ENCODE data around the gene MDC1.
A peak's percentile ranks its signal among the peaks of the same experiment; 100 is the strongest.

MDC1 gene

GRCh38 chr6:30747300-30747687, 30.2 kb upstream of the MDC1 start:
- no peak for DNase-seq (ENCODE audit: low read depth in 2 of 2)

GRCh38 chr6:30744054-30744805, 27.1 kb upstream of the MDC1 start, which contains the start of gene IER3:
Gene IER3, minus strand, starts transcription at chr6:30744547. Its CDS starts 29 bp downstream, at chr6:30744518.
- peak; percentile 82 to 89 for DNase-seq (ENCODE audit: low read depth in 2 of 2)

- DNase-seq (ENCODE audit: low read depth in 2 of 2), result peak in 1 of 2 donors; percentile 29
Measured at GRCh38 chr6:30743099-30744053, 26.3 kb upstream of the MDC1 start.

- DNase-seq (ENCODE audit: low read depth in 2 of 2), result peak; percentile 91 to 94
Measured at GRCh38 chr6:30742316-30743098, 25.4 kb upstream of the MDC1 start, which contains the start of gene FLOT1. Gene FLOT1, minus strand, starts transcription at chr6:30742687. Its CDS starts 498 bp downstream, at chr6:30742189.

GRCh38 chr6:30741789-30742315, 24.8 kb upstream of the MDC1 start:
- peak; percentile 37 to 46 for DNase-seq (ENCODE audit: low read depth in 2 of 2)

- DNase-seq (ENCODE audit: low read depth in 2 of 2), result peak in 1 of 2 donors; percentile 27
Measured at GRCh38 chr6:30741063-30741779, 24.1 kb upstream of the MDC1 start.

GRCh38 chr6:30740540-30740870, 23.4 kb upstream of the MDC1 start:
- DNase-seq (ENCODE audit: low read depth in 2 of 2), result no peak

GRCh38 chr6:30738532-30738931, 21.5 kb upstream of the MDC1 start:
- no peak for DNase-seq (ENCODE audit: low read depth in 2 of 2)

GRCh38 chr6:30735668-30736314, 18.7 kb upstream of the MDC1 start:
- no peak for DNase-seq (ENCODE audit: low read depth in 2 of 2)

- DNase-seq (ENCODE audit: low read depth in 2 of 2), result no peak
Measured at GRCh38 chr6:30732237-30732943, 15.3 kb upstream of the MDC1 start.

- peak; percentile 69 to 74 for DNase-seq (ENCODE audit: low read depth in 2 of 2)
Measured at GRCh38 chr6:30730601-30731435, 13.7 kb upstream of the MDC1 start.

- no peak for DNase-seq (ENCODE audit: low read depth in 2 of 2)
Measured at GRCh38 chr6:30727920-30728553, 11.0 kb upstream of the MDC1 start.

- no peak for DNase-seq (ENCODE audit: low read depth in 2 of 2)
Measured at GRCh38 chr6:30726506-30727413, 9.7 kb upstream of the MDC1 start.

- DNase-seq (ENCODE audit: low read depth in 2 of 2), result no peak
Measured at GRCh38 chr6:30725713-30726505, 8.8 kb upstream of the MDC1 start.

GRCh38 chr6:30724906-30725667, 8.0 kb upstream of the MDC1 start:
- no peak for DNase-seq (ENCODE audit: low read depth in 2 of 2)
